Kidney capillary endothelial cell (primary cell): ENCODE results near the gene MUSTN1.
A peak's percentile ranks its signal among the peaks of the same experiment; 100 is the strongest.

Experiments
- DNase-seq: peaks from one replicate; pipeline ENCODE4 v3.0.0-alpha.2; 2018; ENCODE audit warnings: low spot score

MUSTN1 gene

GRCh38 chr3:52835766-52836470 lies 1.1 kb upstream of the MUSTN1 start:
- DNase-seq: no peak

GRCh38 chr3:52833202-52833601 lies 1.6 kb downstream of the MUSTN1 start:
- DNase-seq: no peak

GRCh38 chr3:52831500-52832301 lies 3.1 kb downstream of the MUSTN1 start:
- peak; percentile 81 for DNase-seq

- no peak for DNase-seq
Measured at GRCh38 chr3:52830535-52831258, 4.1 kb downstream of the MUSTN1 start, which contains the start of gene ITIH4. Gene ITIH4 (minus strand): TSS chr3:52830672. CDS start chr3:52830642, 30 bp downstream.

- DNase-seq: no peak
Measured at GRCh38 chr3:52829906-52830463, 4.8 kb downstream of the MUSTN1 start.

- no peak for DNase-seq
Measured at GRCh38 chr3:52829482-52829881, 5.3 kb downstream of the MUSTN1 start.

- no peak for DNase-seq
Measured at GRCh38 chr3:52827866-52828376, 6.9 kb downstream of the MUSTN1 start.

- no peak for DNase-seq
Measured at GRCh38 chr3:52827441-52827840, 7.4 kb downstream of the MUSTN1 start.

GRCh38 chr3:52824037-52824436 lies 10.8 kb downstream of the MUSTN1 start:
- no peak for DNase-seq

GRCh38 chr3:52822363-52822762 lies 12.5 kb downstream of the MUSTN1 start:
- no peak for DNase-seq

GRCh38 chr3:52820736-52821135 lies 14.1 kb downstream of the MUSTN1 start:
- no peak for DNase-seq

- DNase-seq: no peak
Measured at GRCh38 chr3:52819936-52820335, 14.9 kb downstream of the MUSTN1 start.

- DNase-seq: no peak
Measured at GRCh38 chr3:52817860-52818259, 17.0 kb downstream of the MUSTN1 start.

GRCh38 chr3:52817221-52817620 lies 17.6 kb downstream of the MUSTN1 start:
- no peak for DNase-seq

GRCh38 chr3:52816654-52817053 lies 18.2 kb downstream of the MUSTN1 start:
- no peak for DNase-seq

- DNase-seq: no peak
Measured at GRCh38 chr3:52816199-52816598, 18.6 kb downstream of the MUSTN1 start.

- no peak for DNase-seq
Measured at GRCh38 chr3:52813810-52814209, 21.0 kb downstream of the MUSTN1 start.

- DNase-seq: no peak
Measured at GRCh38 chr3:52811452-52812011, 23.3 kb downstream of the MUSTN1 start.

- no peak for DNase-seq
Measured at GRCh38 chr3:52810923-52811322, 23.9 kb downstream of the MUSTN1 start.

GRCh38 chr3:52809662-52810377 lies 25.0 kb downstream of the MUSTN1 start:
- DNase-seq: no peak

- DNase-seq: no peak
Measured at GRCh38 chr3:52809149-52809548, 25.7 kb downstream of the MUSTN1 start.
